Measurements from ENCODE around the gene CPZ.

GRCh38 chr4:8644966-8645752 lies 52.6 kb downstream of the CPZ start:
- TF ChIP-seq CTCF (IDR thresholded peaks at IDR 0.05), result no peak
- TF ChIP-seq POLR2AphosphoS5 (IDR thresholded peaks at IDR 0.05), result no peak
- TF ChIP-seq POLR2A (IDR thresholded peaks at IDR 0.05), result no peak
- no peak for TF ChIP-seq EP300 (IDR thresholded peaks at IDR 0.05)

Measured in gastroesophageal sphincter (tissue), 3 donors.